ENCODE results near the gene OCRL.

Gene OCRL

DNA sequence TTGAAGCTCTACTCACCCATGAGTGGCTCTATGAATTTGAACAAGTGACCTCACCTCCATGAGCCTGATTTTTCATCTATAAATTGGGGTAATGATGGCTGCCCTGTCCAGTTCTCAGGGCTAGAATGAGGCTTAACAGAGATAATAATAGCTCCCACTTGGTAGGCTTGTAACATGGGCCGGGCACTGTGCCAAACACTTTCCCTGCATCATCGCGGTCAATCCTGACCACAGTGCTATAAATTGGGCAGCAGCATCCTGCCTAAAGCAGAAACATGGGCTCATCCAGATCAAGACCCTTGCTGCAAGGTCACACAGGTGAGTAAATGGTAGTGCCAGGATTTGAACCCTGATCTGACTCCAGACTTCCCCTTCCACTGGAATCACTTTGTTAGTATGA, 101.9 kb downstream of the OCRL start:
- peaks cover 4% of the 10 kb centered on the region in 2 experiments for H3K4me1 ChIP-seq (ENCODE audit: control insufficient read depth in 1 of 2, insufficient read depth in 1 of 2, low read depth in 1 of 2, low read length in 1 of 2)
- no peak overlapping the region for H3K4me3 ChIP-seq (ENCODE audit: low read depth in 1 of 2, low read length in 1 of 2)
- TF ChIP-seq, protein P1, sequence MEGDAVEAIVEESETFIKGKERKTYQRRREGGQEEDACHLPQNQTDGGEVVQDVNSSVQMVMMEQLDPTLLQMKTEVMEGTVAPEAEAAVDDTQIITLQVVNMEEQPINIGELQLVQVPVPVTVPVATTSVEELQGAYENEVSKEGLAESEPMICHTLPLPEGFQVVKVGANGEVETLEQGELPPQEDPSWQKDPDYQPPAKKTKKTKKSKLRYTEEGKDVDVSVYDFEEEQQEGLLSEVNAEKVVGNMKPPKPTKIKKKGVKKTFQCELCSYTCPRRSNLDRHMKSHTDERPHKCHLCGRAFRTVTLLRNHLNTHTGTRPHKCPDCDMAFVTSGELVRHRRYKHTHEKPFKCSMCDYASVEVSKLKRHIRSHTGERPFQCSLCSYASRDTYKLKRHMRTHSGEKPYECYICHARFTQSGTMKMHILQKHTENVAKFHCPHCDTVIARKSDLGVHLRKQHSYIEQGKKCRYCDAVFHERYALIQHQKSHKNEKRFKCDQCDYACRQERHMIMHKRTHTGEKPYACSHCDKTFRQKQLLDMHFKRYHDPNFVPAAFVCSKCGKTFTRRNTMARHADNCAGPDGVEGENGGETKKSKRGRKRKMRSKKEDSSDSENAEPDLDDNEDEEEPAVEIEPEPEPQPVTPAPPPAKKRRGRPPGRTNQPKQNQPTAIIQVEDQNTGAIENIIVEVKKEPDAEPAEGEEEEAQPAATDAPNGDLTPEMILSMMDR (IDR thresholded peaks at IDR 0.05), result no peak
- no peak overlapping the region for H3K27ac ChIP-seq
- no peaks in the 10 kb centered on the region for H3K9me3 ChIP-seq
- no peaks in the 10 kb centered on the region for H3K27me3 ChIP-seq
- no peaks in the 10 kb centered on the region for H3K36me3 ChIP-seq

Data from neutrophil (primary cell).